ENCODE measurements around the gene C20orf144. TPM values are rescaled to one million over a fixed set of nuclear protein-coding genes. Genes with fewer than 3 reads are reported as not detected.
A peak's percentile ranks its signal among the peaks of the same experiment; 100 is the strongest.

C20orf144 gene
- total and polyA plus RNA-seq, 2 experiments from 2014 or later: 0.26 to 0.66 TPM

GRCh38 chr20:33672426-33673113 is 10.4 kb downstream of the C20orf144 start:
- peaks cover 8% of the 10 kb centered on the region; the same call in 1 of the 2 replicates for H3K27me3 ChIP-seq (ENCODE audit: insufficient read depth)
- no peaks in the 10 kb centered on the region; the same call in 1 of the 2 replicates for H3K79me2 ChIP-seq (replicated peaks; ENCODE audit: insufficient read depth)
- no peaks in the 10 kb centered on the region; the same call in 2 of the 3 replicates for H3K9me3 Mint-ChIP-seq
- H3K27ac Mint-ChIP-seq: no peak overlapping the region
- H3K27me3 Mint-ChIP-seq (ENCODE audit: insufficient read depth, low read depth, poor library complexity): peaks cover 24% of the 10 kb centered on the region
- H3K4me1 Mint-ChIP-seq: peaks cover 33% of the 10 kb centered on the region
- no peak overlapping the region for H2AFZ ChIP-seq
- H3F3A ChIP-seq (replicated peaks; ENCODE audit: low read depth): peaks cover 12% of the 10 kb centered on the region; the same call in 1 of the 2 replicates
- H3K4me3 ChIP-seq: peak overlapping the region; percentile 78
- H3K4me3 Mint-ChIP-seq: peak overlapping the region; percentile 89
- peaks cover 1% of the 10 kb centered on the region for H3K36me3 ChIP-seq (ENCODE audit: insufficient read depth)
- TF ChIP-seq ETS1 (IDR thresholded peaks at IDR 0.05) (no peak), ZNF331 (CRISPR knock-in tag; IDR thresholded peaks at IDR 0.05; ENCODE audit: low read depth) (no peak), JUNB (IDR thresholded peaks at IDR 0.05; ENCODE audit: unreplicated experiment) (no peak), STAT1 (IDR thresholded peaks at IDR 0.05; ENCODE audit: unreplicated experiment) (no peak), EZH2 (IDR thresholded peaks at IDR 0.05; ENCODE audit: low read depth, unreplicated experiment) (no peak), POLR2AphosphoS5 (IDR thresholded peaks at IDR 0.05; ENCODE audit: low read depth) (no peak)
- no peak for DNase-seq (ENCODE audit: low spot score)
- no peak overlapping the region for H3K27ac ChIP-seq (ENCODE audit: low read depth)
- peaks cover 4% of the 10 kb centered on the region for H4K20me1 ChIP-seq (replicated peaks; ENCODE audit: insufficient read depth)
- peaks cover 48% of the 10 kb centered on the region for H3K36me3 Mint-ChIP-seq (ENCODE audit: low read depth)
- H3K4me1 ChIP-seq (ENCODE audit: insufficient read depth): peaks cover 19% of the 10 kb centered on the region
- ATAC-seq: no peak
- no peaks in the 10 kb centered on the region for H3K9me2 ChIP-seq (ENCODE audit: insufficient read depth)
- peak overlapping the region; percentile 95 for H3K4me2 ChIP-seq

- peak overlapping the region; percentile 78 for H3K4me3 ChIP-seq
- ATAC-seq (no peak), DNase-seq (ENCODE audit: low spot score) (no peak)
- H3K27ac ChIP-seq (ENCODE audit: low read depth): no peak overlapping the region
- no peaks in the 10 kb centered on the region for H3K9me2 ChIP-seq (ENCODE audit: insufficient read depth)
- Mint-ChIP-seq H3K9me3 (no peaks in the 10 kb centered on the region; the same call in 2 of the 3 replicates), H3K27me3 (ENCODE audit: insufficient read depth, low read depth, poor library complexity) (peaks cover 24% of the 10 kb centered on the region), H3K4me1 (peaks cover 33% of the 10 kb centered on the region), H3K36me3 (ENCODE audit: low read depth) (peaks cover 53% of the 10 kb centered on the region), H3K27ac (no peak overlapping the region), H3K4me3 (peak overlapping the region; percentile 89)
- peaks cover 9% of the 10 kb centered on the region for H4K20me1 ChIP-seq (replicated peaks; ENCODE audit: insufficient read depth)
- no peaks in the 10 kb centered on the region; the same call in 1 of the 2 replicates for H3K79me2 ChIP-seq (replicated peaks; ENCODE audit: insufficient read depth)
- H3K36me3 ChIP-seq (ENCODE audit: insufficient read depth): peaks cover 4% of the 10 kb centered on the region
- H3K27me3 ChIP-seq (ENCODE audit: insufficient read depth): 0 out of 2 replicates have a peak, but pooled peaks cover 5% of the 10 kb centered on the region
- H3K4me2 ChIP-seq: peak overlapping the region; percentile 95
- H3K4me1 ChIP-seq (ENCODE audit: insufficient read depth): peaks cover 19% of the 10 kb centered on the region
- H3F3A ChIP-seq (replicated peaks; ENCODE audit: low read depth): peaks cover 15% of the 10 kb centered on the region; the same call in 1 of the 2 replicates
- no peak overlapping the region for H2AFZ ChIP-seq
- TF ChIP-seq STAT1 (IDR thresholded peaks at IDR 0.05; ENCODE audit: unreplicated experiment) (no peak), ZNF462 (CRISPR knock-in tag; IDR thresholded peaks at IDR 0.05) (no peak), CREB1 (CRISPR knock-in tag; IDR thresholded peaks at IDR 0.05; ENCODE audit: low read depth) (no peak), ZNF114 (CRISPR knock-in tag; IDR thresholded peaks at IDR 0.05) (no peak), POLR2AphosphoS5 (IDR thresholded peaks at IDR 0.05; ENCODE audit: low read depth) (no peak), ETS1 (IDR thresholded peaks at IDR 0.05) (no peak), EZH2phosphoT487 (IDR thresholded peaks at IDR 0.05; ENCODE audit: unreplicated experiment) (no peak), CTCF (conservative IDR thresholded peaks at IDR 0.05; ENCODE audit: low read depth in 2 of 2) (no peak)
Observed at GRCh38 chr20:33673114-33673409, 10.9 kb downstream of the C20orf144 start.
